K562 (cell line): ENCODE data around the gene BMP6. TPM values are rescaled to one million over a fixed set of nuclear protein-coding genes. Genes with fewer than 3 reads are reported as not detected.

Experiments used
- C11orf30 ChIP-seq: fragments of 450-650 bp; IDR thresholded peaks from 2 replicates; pipeline ENCODE4 v1.6.1; 2016; ENCODE audit warnings: low read depth, mild to moderate bottlenecking
- CBX2 ChIP-seq: fragments of 200-600 bp; sonication (generic); IDR thresholded peaks from one replicate; pipeline ENCODE4 v1.6.1; 2012; ENCODE audit warnings: mild to moderate bottlenecking, low read length, inconsistent platforms; ENCODE audit not compliant: insufficient read depth, poor library complexity, severe bottlenecking
- DDX20 ChIP-seq: fragments of 450-650 bp; IDR thresholded peaks from 2 replicates; pipeline ENCODE4 v1.6.1; 2016; ENCODE audit warnings: missing genetic modification characterization, low read depth, mild to moderate bottlenecking, missing compliant biosample characterization, moderate library complexity
- ETV1 ChIP-seq: fragments of 450-650 bp; conservative IDR thresholded peaks from 2 replicates; pipeline ENCODE4 v1.6.1; 2016; ENCODE audit warnings: missing genetic modification characterization, control low read depth, low read depth, missing compliant biosample characterization
- GABPA ChIP-seq: fragments of 200-800 bp; sonication (Bioruptor generic); conservative IDR thresholded peaks from 2 replicates; pipeline ENCODE4 v1.6.1; 2016; ENCODE audit warnings: low read depth, missing genetic modification characterization, missing compliant biosample characterization
- GATAD2A ChIP-seq: fragments of 450-650 bp; IDR thresholded peaks from 2 replicates; pipeline ENCODE4 v1.6.1; 2017
- MAFF ChIP-seq: IDR thresholded peaks from 2 replicates; pipeline ENCODE4 v1.6.1; 2012; ENCODE audit warnings: low read length, improper control_type of control experiment
- NFE2 ChIP-seq: IDR thresholded peaks from 2 replicates; pipeline ENCODE4 v1.6.1; 2014; ENCODE audit warnings: antibody characterized with exemption, low read depth
- NONO ChIP-seq, 2 experiments: fragments of 200-400 bp in 1 of 2; fragments of 450-650 bp in 1 of 2; formaldehyde crosslinking in 1 of 2; IDR thresholded peaks; 2 replicates each; pipeline ENCODE4 v1.6.1; 2017; ENCODE audit warnings: low read depth in 2 of 2, mild to moderate bottlenecking in 2 of 2, moderate library complexity in 2 of 2, low read length in 1 of 2
- SMARCA5 ChIP-seq: fragments of 450-650 bp; IDR thresholded peaks from 2 replicates; pipeline ENCODE4 v1.6.1; 2016
- SPI1 ChIP-seq: IDR thresholded peaks from 2 replicates; pipeline ENCODE4 v1.6.1; 2011; ENCODE audit warnings: low read depth, low read length, control low read depth, borderline replicate concordance
- USF2 ChIP-seq: sonication (generic); formaldehyde crosslinking; IDR thresholded peaks from 2 replicates; pipeline ENCODE4 v1.5.0; 2020; ENCODE audit warnings: missing genetic modification reagents
- ZNF217 ChIP-seq: sonication (generic); formaldehyde crosslinking; IDR thresholded peaks from 2 replicates; pipeline ENCODE4 v1.8.0; 2022; ENCODE audit warnings: mild to moderate bottlenecking, missing genetic modification reagents
- ZNF316 ChIP-seq: fragments of 450-650 bp; IDR thresholded peaks from 2 replicates; pipeline ENCODE4 v1.6.1; 2016
- ZNF507 ChIP-seq: conservative IDR thresholded peaks from 2 replicates; pipeline ENCODE4 v1.6.1; 2017; ENCODE audit warnings: missing genetic modification characterization, missing compliant biosample characterization
- polyA plus RNA-seq, 8 experiments: library from polyadenylated mRNA; depleted of rRNA in 4 of 8; stranded (reverse) in 5 of 8; unstranded in 3 of 8; fragments of >200 nt; fragmentation: Nextera tagmentation in 2 of 8; fragmentation: Illumina TruSeq in 1 of 8; extraction: Ambion mirVana in 2 of 8; extraction: Trizol in 1 of 8; gene quantifications; 2 replicates each; pipeline versions ENCODE4 v1.2.1 to v1.2.3, GENCODE V29; 2011 to 2014; ENCODE audit warnings: inconsistent platforms in 1 of 8, missing spikeins in 1 of 8
- total RNA-seq, 7 experiments: library from RNA; depleted of rRNA in 6 of 7; stranded (reverse); fragments of >200 nt in 6 of 7; fragmentation: Illumina TruSeq in 2 of 7; extraction: Trizol in 2 of 7; gene quantifications; 2 replicates each; pipeline versions ENCODE4 v1.2.1 to v1.2.3, GENCODE V29; 2011 to 2021; ENCODE audit warnings: low replicate concordance in 1 of 7

Gene BMP6
- total and polyA plus RNA-seq, 9 of the 15 experiments (the other 6 are each of a cell fraction or from before 2014, with no cell fraction given): 0.01 to 0.13 (median 0.06) TPM; not detected in 3

- peak; percentile 20 for TF ChIP-seq CBX2
- TF ChIP-seq NFE2: peak; percentile 65
- no peak for TF ChIP-seq SPI1
- no peak for TF ChIP-seq DDX20 (tag)
- no peak for TF ChIP-seq GATAD2A
- TF ChIP-seq SMARCA5: no peak
- TF ChIP-seq ZNF316: peak; percentile 87
- no peak for TF ChIP-seq ZNF217 (CRISPR knock-in tag)
- peak; percentile 45; the same call in 1 of the 2 replicates for TF ChIP-seq MAFF
- TF ChIP-seq C11orf30: peak; percentile 83
- no peak for TF ChIP-seq NONO (IDR thresholded peaks at IDR 0.05; ENCODE audit: low read depth in 2 of 2, low read length in 1 of 2)
- TF ChIP-seq ZNF507 (tag): no peak
- TF ChIP-seq ETV1 (tag): no peak
- TF ChIP-seq GABPA: no peak
- no peak for TF ChIP-seq USF2 (CRISPR knock-in tag)
Measured at GRCh38 chr6:7731294-7731693, 5.4 kb downstream of the BMP6 start (continued).
